ENCODE measurements around the gene FOXP4. TPM values are rescaled to one million over a fixed set of nuclear protein-coding genes. Genes with fewer than 3 reads are reported as not detected.

Gene FOXP4
- total and polyA plus RNA-seq, 2 of the 13 experiments (the other 11 are each of a cell fraction or from before 2014, with no cell fraction given) = 11.0 to 12.4 TPM

- no peak overlapping the region for H3K4me2 ChIP-seq (ENCODE audit: low read depth, low read length)
- H4K20me1 ChIP-seq (ENCODE audit: insufficient read depth, low read length) = no peaks in the 10 kb centered on the region
- peaks cover 21% of the 10 kb centered on the region for H3K4me1 ChIP-seq (ENCODE audit: insufficient read depth, low read length)
- ATAC-seq (no peak), DNase-seq (ENCODE audit: low spot score) (no peak), FAIRE-seq (no peak)
- intact Hi-C loops (cut with micrococcal nuclease; ENCODE audit: unreplicated experiment) = no loop called here
- H3K27me3 ChIP-seq (ENCODE audit: control insufficient read depth in 1 of 2, insufficient read depth in 2 of 2, low read length in 2 of 2) = peaks cover 6 to 17% of the 10 kb centered on the region in 2 experiments; a peak in 3 of 5 replicates
- no peaks in the 10 kb centered on the region for H3K9me3 ChIP-seq (ENCODE audit: low read length)
- ChIA-PET POLR2A (interaction anchor here (0.6 kb wide), 1 partner anchor 99 kb away, joined by 3 read pairs; no protein-coding TSS in a partner anchor), CTCF (ENCODE audit: low intra/inter-chr PET ratio, low total read pairs) (no interaction called here)
- H3K9ac ChIP-seq (ENCODE audit: insufficient read depth, low read depth, low read length) = no peak overlapping the region
- no peak overlapping the region for H2AFZ ChIP-seq (ENCODE audit: low read length)
- H3K4me3 ChIP-seq (replicated peaks in 1 of 3; ENCODE audit: insufficient read depth in 1 of 3, low read depth in 2 of 3, low read length in 3 of 3) = no peak overlapping the region
- no peak for TF ChIP-seq POLR2AphosphoS5 (IDR thresholded peaks at IDR 0.05; ENCODE audit: low read depth, low read length)
- TF ChIP-seq ZNF414 (CRISPR knock-in tag; IDR thresholded peaks at IDR 0.05) = no peak
- TF ChIP-seq CSRNP1 (CRISPR knock-in tag; IDR thresholded peaks at IDR 0.05) = no peak
- no peak for TF ChIP-seq ZNF589 (CRISPR knock-in tag; conservative IDR thresholded peaks at IDR 0.05)
- no peak for TF ChIP-seq KLF6 (CRISPR knock-in tag; IDR thresholded peaks at IDR 0.05)
- no peak for TF ChIP-seq SIX4 (CRISPR knock-in tag; IDR thresholded peaks at IDR 0.05)
- TF ChIP-seq ELF4 (CRISPR knock-in tag; IDR thresholded peaks at IDR 0.05; ENCODE audit: borderline replicate concordance) = no peak
- no peak for TF ChIP-seq ZKSCAN8 (CRISPR knock-in tag; IDR thresholded peaks at IDR 0.05; ENCODE audit: borderline replicate concordance)
- TF ChIP-seq U2AF1 (optimal IDR thresholded peaks at IDR 0.05; ENCODE audit: low read depth, low read length) = no peak
- TF ChIP-seq PRPF4 (IDR thresholded peaks at IDR 0.05; ENCODE audit: low read depth, low read length, poor library complexity, severe bottlenecking) = no peak
- TF ChIP-seq SNAPC5 (CRISPR knock-in tag; IDR thresholded peaks at IDR 0.05; ENCODE audit: borderline replicate concordance) = no peak
- no peak for TF ChIP-seq ZNF484 (CRISPR knock-in tag; IDR thresholded peaks at IDR 0.05; ENCODE audit: borderline replicate concordance, low read depth)
- BruUV-seq (replicated peaks) = no TSS peak
- H3K27ac ChIP-seq (ENCODE audit: extremely low read length, insufficient read depth, low read length) = no peak overlapping the region
- H3K79me2 ChIP-seq (ENCODE audit: insufficient read depth, low read length) = no peaks in the 10 kb centered on the region
- WGBS (ENCODE audit: low lambda C conversion rate) = 55% methylated on average over 18 of the region's 18 CpGs
- H3K36me3 ChIP-seq (replicated peaks in 1 of 2; ENCODE audit: control insufficient read depth in 1 of 2, insufficient read depth in 2 of 2, low read length in 2 of 2) = no peaks in the 10 kb centered on the region
- in situ Hi-C loops (cut with HindIII; ENCODE audit: extremely low pct_ligation_motif_present, low pct_unique_long_range_greater_than_20kb) = no loop called here
Observed at GRCh38 chr6:41624621-41625380, 78.6 kb downstream of the FOXP4 start.

All from HepG2 (cell line).